Subcutaneous adipose tissue (tissue), 4 donors: ENCODE results near the gene FAM72D. TPM values are rescaled to one million over a fixed set of nuclear protein-coding genes. Genes with fewer than 3 reads are reported as not detected.
"Not testable (repeated sequence)": the region's sequence is repeated elsewhere in the genome, so short reads cannot be mapped to it uniquely, and the experiment has no call there.

Experiments used
- CTCF ChIP-seq: fragments of 450-650 bp; IDR thresholded peaks from one replicate; pipeline ENCODE4 v1.5.1; 2016; ENCODE audit warnings: low read depth, mild to moderate bottlenecking, control low read depth, antibody characterized with exemption, moderate library complexity
- total RNA-seq, 4 donors: library from RNA; depleted of rRNA; stranded (reverse); fragments of >200 nt; gene quantifications; one replicate each; pipeline ENCODE4 v1.1.0, GENCODE V29; 2016

The FAM72D gene
- total RNA-seq, result 1 to 10 TPM in 1 of 4 donors, under 1 TPM in 2, not detected in 1; 0.44 to 1.0 (median 0.65) TPM

GRCh38 chr1:145095284-145096057, at the start of gene FAM72D, which contains the start of gene SRGAP2B:
Gene FAM72D (plus strand): TSS chr1:145095974. CDS start chr1:145096848, 874 bp downstream.
Gene SRGAP2B (minus strand): TSS chr1:145095328. CDS start chr1:145092901, 2,427 bp downstream.
- TF ChIP-seq CTCF, result not testable (repeated sequence)

Other genes with a start within 250 kb of the FAM72D start
- gene SRGAP2B, start 646 bp upstream of the FAM72D start, total RNA-seq, result 10 to 100 TPM; 13.0 to 35.0 (median 25.5) TPM
- gene PPIAL4D, start 146.2 kb downstream of the FAM72D start, total RNA-seq, result not detected